IMR-90 (cell line): ENCODE data around the gene GIMAP8. TPM values are rescaled to one million over a fixed set of nuclear protein-coding genes. Genes with fewer than 3 reads are reported as not detected.

Experiments used
- ATAC-seq: fragments of 200-7000 bp; cut with Tn5 transposase; 2 replicates; pipeline ENCODE4 v1.9.1; 2020; ENCODE audit warnings: low read depth, mild to moderate bottlenecking, moderate library complexity
- BruUV-seq: library from RNA; stranded (reverse); fragments of 400-500 nt; replicated peaks from 2 replicates; lab custom pipeline; 2021; lab: Mats Ljungman, UMichigan
- CTCF ChIA-PET: fragments of 300-600 bp; formaldehyde crosslinking; extraction: SDS; loops from one replicate; lab custom pipeline; 2021; ENCODE audit warnings: antibody characterized with exemption; lab: Yijun Ruan, JAX
- POLR2A ChIA-PET: fragments of 300-600 bp; sonication (Branson Sonifier 250); formaldehyde crosslinking; loops from one replicate; lab custom pipeline; 2022; ENCODE audit warnings: antibody characterized with exemption; ENCODE audit not compliant: unreplicated experiment; lab: Charles Lee
- DNase-seq: peaks from one replicate; pipeline ENCODE4 v3.0.0; 2013
- H2AFZ ChIP-seq: replicated peaks from 2 replicates; pipeline ENCODE3; 2013; ENCODE audit warnings: low read length, mild to moderate bottlenecking; ENCODE audit not compliant: poor library complexity
- H2AK5ac ChIP-seq: 2 replicates; pipeline ENCODE4 v1.6.1; 2013; ENCODE audit warnings: low read depth, low read length, inconsistent platforms
- H2AK9ac ChIP-seq: replicated peaks from 2 replicates; pipeline ENCODE3; 2013; ENCODE audit warnings: mild to moderate bottlenecking, low read depth, low read length, moderate library complexity; ENCODE audit not compliant: poor library complexity
- H2BK120ac ChIP-seq: 2 replicates; pipeline ENCODE4 v1.6.1; 2013; ENCODE audit warnings: low read depth, low read length, inconsistent platforms
- H2BK15ac ChIP-seq: 3 replicates; pipeline ENCODE4 v1.6.1; 2013; ENCODE audit warnings: low read depth, low read length, inconsistent platforms
- H2BK20ac ChIP-seq: 2 replicates; pipeline ENCODE4 v1.6.1; 2013; ENCODE audit warnings: low read depth, mild to moderate bottlenecking, inconsistent platforms, low read length, moderate library complexity
- H2BK5ac ChIP-seq: 2 replicates; pipeline ENCODE4 v1.6.1; 2013; ENCODE audit warnings: mild to moderate bottlenecking, low read depth, low read length, inconsistent platforms; ENCODE audit not compliant: poor library complexity, severe bottlenecking
- H3K14ac ChIP-seq: replicated peaks from 2 replicates; pipeline ENCODE4 v1.6.1; 2013; ENCODE audit warnings: low read depth, low read length, inconsistent platforms
- H3K18ac ChIP-seq: 2 replicates; pipeline ENCODE4 v1.6.1; 2013; ENCODE audit warnings: low read depth, low read length, control low read depth
- H3K23ac ChIP-seq: 2 replicates; pipeline ENCODE4 v1.6.1; 2013; ENCODE audit warnings: low read depth, low read length, inconsistent platforms
- H3K27ac ChIP-seq: 2 replicates; pipeline ENCODE4 v1.5.1; 2013; ENCODE audit warnings: mild to moderate bottlenecking, control low read depth, low read length; ENCODE audit not compliant: insufficient read depth
- H3K27me3 ChIP-seq: 2 replicates; pipeline ENCODE4 v1.6.1; 2013; ENCODE audit warnings: low read length; ENCODE audit not compliant: control insufficient read depth, insufficient read depth
- H3K36me3 ChIP-seq: 2 replicates; pipeline ENCODE4 v1.6.1; 2013; ENCODE audit warnings: low read length, mixed read lengths; ENCODE audit not compliant: control insufficient read depth, insufficient read depth
- H3K4ac ChIP-seq: 2 replicates; pipeline ENCODE4 v1.6.1; 2013; ENCODE audit warnings: low read depth, low read length, inconsistent platforms
- H3K4me1 ChIP-seq: 2 replicates; pipeline ENCODE4 v1.6.1; 2013; ENCODE audit warnings: low read length, mixed read lengths; ENCODE audit not compliant: control insufficient read depth, insufficient read depth
- H3K4me2 ChIP-seq: 2 replicates; pipeline ENCODE4 v1.6.1; 2013; ENCODE audit warnings: low read depth, mild to moderate bottlenecking, control low read depth, low read length, moderate library complexity
- H3K4me3 ChIP-seq: 2 replicates; pipeline ENCODE4 v1.5.1; 2013; ENCODE audit warnings: low read depth, mild to moderate bottlenecking, control low read depth, low read length, moderate library complexity; ENCODE audit not compliant: insufficient read depth
- H3K56ac ChIP-seq: 2 replicates; pipeline ENCODE4 v1.6.1; 2013; ENCODE audit warnings: low read length, inconsistent platforms; ENCODE audit not compliant: insufficient read depth; ENCODE audit errors: extremely low read depth
- H3K79me1 ChIP-seq, 2 experiments: 2 replicates each; pipeline ENCODE4 v1.6.1; 2013; ENCODE audit warnings: low read length in 2 of 2, inconsistent platforms in 1 of 2, low read depth in 1 of 2
- H3K9ac ChIP-seq: 2 replicates; pipeline ENCODE4 v1.6.1; 2013; ENCODE audit warnings: low read depth, low read length, control low read depth
- H3K9me1 ChIP-seq: 2 replicates; pipeline ENCODE4 v1.6.1; 2013; ENCODE audit warnings: low read length, inconsistent platforms; ENCODE audit not compliant: insufficient read depth
- H3K9me3 ChIP-seq: 2 replicates; pipeline ENCODE4 v1.6.1; 2013; ENCODE audit warnings: low read length; ENCODE audit not compliant: control insufficient read depth, insufficient read depth
- H4K20me1 ChIP-seq: 2 replicates; pipeline ENCODE4 v1.6.1; 2013; ENCODE audit warnings: low read length, inconsistent platforms; ENCODE audit not compliant: insufficient read depth
- H4K5ac ChIP-seq: 2 replicates; pipeline ENCODE4 v1.6.1; 2013; ENCODE audit warnings: mild to moderate bottlenecking, low read depth, low read length, control low read depth
- H4K8ac ChIP-seq, 2 experiments: 2 replicates each; pipeline ENCODE4 v1.6.1; 2013; ENCODE audit warnings: low read depth in 2 of 2, low read length in 2 of 2, control low read depth in 1 of 2, inconsistent platforms in 1 of 2
- H4K91ac ChIP-seq: 2 replicates; pipeline ENCODE4 v1.6.1; 2013; ENCODE audit warnings: low read depth, low read length, inconsistent platforms; ENCODE audit not compliant: insufficient read depth
- CEBPB ChIP-seq: IDR thresholded peaks from 2 replicates; pipeline ENCODE4 v1.6.1; 2012; ENCODE audit warnings: low read depth, low read length, improper control_type of control experiment
- CHD1 ChIP-seq: IDR thresholded peaks from 2 replicates; pipeline ENCODE4 v1.6.1; 2012; ENCODE audit warnings: low read depth, low read length, improper control_type of control experiment
- MXI1 ChIP-seq: IDR thresholded peaks from 2 replicates; pipeline ENCODE4 v1.6.1; 2012; ENCODE audit warnings: low read depth, mild to moderate bottlenecking, low read length, moderate library complexity, borderline replicate concordance
- NFE2L2 ChIP-seq: fragments of 150-350 bp; IDR thresholded peaks from 2 replicates; pipeline ENCODE4 v1.6.1; 2016; ENCODE audit warnings: low read depth, mild to moderate bottlenecking, low read length
- RAD21 ChIP-seq: IDR thresholded peaks from 2 replicates; pipeline ENCODE4 v1.6.1; 2012; ENCODE audit warnings: low read length, improper control_type of control experiment
- RCOR1 ChIP-seq: IDR thresholded peaks from 2 replicates; pipeline ENCODE4 v1.6.1; 2012; ENCODE audit warnings: mild to moderate bottlenecking, low read length, improper control_type of control experiment; ENCODE audit not compliant: insufficient replicate concordance
- SMC3 ChIP-seq: fragments of 150-350 bp; IDR thresholded peaks from 2 replicates; pipeline ENCODE4 v1.6.1; 2016; ENCODE audit warnings: low read depth, mild to moderate bottlenecking, antibody characterized with exemption, low read length, moderate library complexity
- WGBS, 2 experiments: methylation state at CpG; one replicate each; pipeline versions ENCODE4 v1.1.5 to v1.1.7; 2013; ENCODE audit warnings: missing lambda C conversion rate in 2 of 2; ENCODE audit not compliant: insufficient read length in 1 of 2; ENCODE audit errors: extremely low coverage in 2 of 2; 5-methylcytosine and 5-hydroxymethylcytosine counted together
- dilution Hi-C: fragments of 300-500 bp; cut with HindIII; formaldehyde crosslinking; loops from one replicate; pipeline ENCODE4 v1.14.3; 2018; ENCODE audit warnings: low sequenced_read_pairs; ENCODE audit not compliant: unreplicated experiment
- in situ Hi-C: fragments of 300-500 bp; cut with MboI; formaldehyde crosslinking; loops from 3 replicates; pipeline ENCODE4 v1.14.3; 2019; ENCODE audit warnings: low sequenced_read_pairs, inconsistent platforms, mixed read lengths
- intact Hi-C: fragments of 100-400 bp; cut with micrococcal nuclease; formaldehyde crosslinking; loops from 2 replicates; pipeline ENCODE4 v1.10.0; 2022
- polyA plus RNA-seq, 3 experiments: library from polyadenylated mRNA; depleted of rRNA; stranded (reverse); fragments of >200 nt; gene quantifications; 2 replicates each; pipeline ENCODE4 v1.2.3, GENCODE V29; 2012; ENCODE audit warnings: low replicate concordance in 1 of 3
- total RNA-seq: library from RNA; depleted of rRNA; stranded (reverse); fragments of >200 nt; gene quantifications from 2 replicates; pipeline ENCODE4 v1.2.3, GENCODE V29; 2012
- TF ChIP-seq, protein P1 (sequence below): fragments of 150-350 bp; IDR thresholded peaks from 2 replicates; pipeline ENCODE4 v1.6.1; 2017; ENCODE audit warnings: mild to moderate bottlenecking, antibody characterized with exemption, low read length, low read depth
- TF ChIP-seq, protein P2 (sequence below): conservative IDR thresholded peaks from 2 replicates; pipeline ENCODE4 v1.5.1; 2012; ENCODE audit warnings: mild to moderate bottlenecking, low read depth, low read length, improper control_type of control experiment
- TF ChIP-seq, protein P3 (sequence below): fragments of 150-350 bp; IDR thresholded peaks from 2 replicates; pipeline ENCODE4 v1.6.1; 2016; ENCODE audit warnings: low read depth, mild to moderate bottlenecking, low read length, moderate library complexity, borderline replicate concordance

Gene GIMAP8
- total and polyA plus RNA-seq, 2 of the 4 experiments (the other 2 are of a cell fraction), result not detected

DNA sequence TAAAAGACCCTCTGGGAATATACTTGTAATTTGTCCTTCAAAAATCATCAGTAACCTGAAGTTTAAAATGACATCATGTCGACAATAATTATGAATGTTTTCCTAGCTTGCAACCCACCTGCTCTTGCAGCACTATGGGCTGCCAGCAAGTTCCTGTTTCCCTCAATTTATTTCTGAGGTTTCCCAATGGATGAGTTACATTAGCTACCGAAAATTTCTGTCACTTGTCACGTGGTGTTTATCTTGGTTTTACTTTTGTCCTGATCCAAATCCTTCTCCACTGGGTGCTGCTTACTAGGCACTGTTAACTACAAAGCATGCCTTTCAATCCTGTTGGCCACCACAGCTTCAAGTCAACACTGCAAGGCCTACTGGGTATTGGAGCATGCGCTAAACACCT lies 31.5 kb downstream of the GIMAP8 start:
- CTCF ChIA-PET, result no interaction called here
- Histone ChIP-seq H3K14ac (no peak overlapping the region), H3K79me1 (no peaks in the 10 kb centered on the region), H3K4me3 (no peak overlapping the region), H3K27ac (no peak overlapping the region), H2BK20ac (no peak overlapping the region), H3K9me3 (no peaks in the 10 kb centered on the region), H2BK120ac (no peak overlapping the region), H3K27me3 (no peaks in the 10 kb centered on the region), H3K23ac (no peak overlapping the region), H2AK5ac (no peak overlapping the region), H2BK15ac (no peak overlapping the region), H4K8ac (no peak overlapping the region), H4K20me1 (no peaks in the 10 kb centered on the region), H3K9ac (no peak overlapping the region), H3K4me1 (no peaks in the 10 kb centered on the region), H4K5ac (no peak overlapping the region), H2BK5ac (no peak overlapping the region), H3K4me2 (no peak overlapping the region), H3K9me1 (no peaks in the 10 kb centered on the region), H3K18ac (no peak overlapping the region), H3K56ac (no peak overlapping the region), H4K91ac (no peak overlapping the region), H2AFZ (no peak overlapping the region), H3K36me3 (no peaks in the 10 kb centered on the region), H3K4ac (no peak overlapping the region), H2AK9ac (no peak overlapping the region)
- BruUV-seq, result no TSS peak
- TF ChIP-seq RAD21 (no peak), NFE2L2 (no peak), CEBPB (no peak), RCOR1 (no peak), SMC3 (no peak), MXI1 (no peak), CHD1 (no peak)
- TF ChIP-seq, protein P1, sequence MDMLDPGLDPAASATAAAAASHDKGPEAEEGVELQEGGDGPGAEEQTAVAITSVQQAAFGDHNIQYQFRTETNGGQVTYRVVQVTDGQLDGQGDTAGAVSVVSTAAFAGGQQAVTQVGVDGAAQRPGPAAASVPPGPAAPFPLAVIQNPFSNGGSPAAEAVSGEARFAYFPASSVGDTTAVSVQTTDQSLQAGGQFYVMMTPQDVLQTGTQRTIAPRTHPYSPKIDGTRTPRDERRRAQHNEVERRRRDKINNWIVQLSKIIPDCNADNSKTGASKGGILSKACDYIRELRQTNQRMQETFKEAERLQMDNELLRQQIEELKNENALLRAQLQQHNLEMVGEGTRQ, result no peak
- TF ChIP-seq, protein P2, sequence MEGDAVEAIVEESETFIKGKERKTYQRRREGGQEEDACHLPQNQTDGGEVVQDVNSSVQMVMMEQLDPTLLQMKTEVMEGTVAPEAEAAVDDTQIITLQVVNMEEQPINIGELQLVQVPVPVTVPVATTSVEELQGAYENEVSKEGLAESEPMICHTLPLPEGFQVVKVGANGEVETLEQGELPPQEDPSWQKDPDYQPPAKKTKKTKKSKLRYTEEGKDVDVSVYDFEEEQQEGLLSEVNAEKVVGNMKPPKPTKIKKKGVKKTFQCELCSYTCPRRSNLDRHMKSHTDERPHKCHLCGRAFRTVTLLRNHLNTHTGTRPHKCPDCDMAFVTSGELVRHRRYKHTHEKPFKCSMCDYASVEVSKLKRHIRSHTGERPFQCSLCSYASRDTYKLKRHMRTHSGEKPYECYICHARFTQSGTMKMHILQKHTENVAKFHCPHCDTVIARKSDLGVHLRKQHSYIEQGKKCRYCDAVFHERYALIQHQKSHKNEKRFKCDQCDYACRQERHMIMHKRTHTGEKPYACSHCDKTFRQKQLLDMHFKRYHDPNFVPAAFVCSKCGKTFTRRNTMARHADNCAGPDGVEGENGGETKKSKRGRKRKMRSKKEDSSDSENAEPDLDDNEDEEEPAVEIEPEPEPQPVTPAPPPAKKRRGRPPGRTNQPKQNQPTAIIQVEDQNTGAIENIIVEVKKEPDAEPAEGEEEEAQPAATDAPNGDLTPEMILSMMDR, result no peak
- TF ChIP-seq, protein P3, sequence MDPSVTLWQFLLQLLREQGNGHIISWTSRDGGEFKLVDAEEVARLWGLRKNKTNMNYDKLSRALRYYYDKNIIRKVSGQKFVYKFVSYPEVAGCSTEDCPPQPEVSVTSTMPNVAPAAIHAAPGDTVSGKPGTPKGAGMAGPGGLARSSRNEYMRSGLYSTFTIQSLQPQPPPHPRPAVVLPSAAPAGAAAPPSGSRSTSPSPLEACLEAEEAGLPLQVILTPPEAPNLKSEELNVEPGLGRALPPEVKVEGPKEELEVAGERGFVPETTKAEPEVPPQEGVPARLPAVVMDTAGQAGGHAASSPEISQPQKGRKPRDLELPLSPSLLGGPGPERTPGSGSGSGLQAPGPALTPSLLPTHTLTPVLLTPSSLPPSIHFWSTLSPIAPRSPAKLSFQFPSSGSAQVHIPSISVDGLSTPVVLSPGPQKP, result no peak
- in situ Hi-C loops (no loop called here), intact Hi-C loops (no loop called here), dilution Hi-C loops (no loop called here)
- POLR2A ChIA-PET, result no interaction called here
- DNase-seq (no peak), ATAC-seq (no peak)
- WGBS, 2 experiments, result 20% methylated on average over 2 of the region's 4 CpGs; no CpG with 5 or more reads in 1 of the 2 experiments
